DOHH2 (cell line): ENCODE data around the gene ATP1A1.
A peak's percentile ranks its signal among the peaks of the same experiment; 100 is the strongest.

Experiments used
- H3F3A ChIP-seq: fragments of 200-600 bp; sonication (generic), shearing (Covaris generic); 2 replicates; pipeline ENCODE4 v1.6.0; 2016; ENCODE audit warnings: antibody characterized with exemption, mild to moderate bottlenecking; ENCODE audit not compliant: control insufficient read depth, insufficient read depth
- H3K27ac ChIP-seq: fragments of 200-600 bp; sonication (generic); 2 replicates; pipeline ENCODE4 v1.5.1; 2014; ENCODE audit warnings: low read depth, mild to moderate bottlenecking, low read length, moderate library complexity
- H3K27me3 ChIP-seq: fragments of 200-600 bp; sonication (generic); 2 replicates; pipeline ENCODE4 v1.6.1; 2014; ENCODE audit warnings: mild to moderate bottlenecking, low read length, mixed read lengths; ENCODE audit not compliant: control insufficient read depth
- H3K36me3 ChIP-seq: fragments of 200-600 bp; sonication (generic); 2 replicates; pipeline ENCODE4 v1.6.1; 2014; ENCODE audit warnings: mild to moderate bottlenecking, low read length, moderate library complexity, mixed read lengths; ENCODE audit not compliant: control insufficient read depth
- H3K4me1 ChIP-seq: fragments of 200-600 bp; sonication (generic); 2 replicates; pipeline ENCODE4 v1.6.1; 2014; ENCODE audit warnings: mild to moderate bottlenecking, low read length, mixed read lengths; ENCODE audit not compliant: control insufficient read depth
- H3K4me2 ChIP-seq: fragments of 200-600 bp; sonication (generic); 2 replicates; pipeline ENCODE4 v1.6.0; 2014; ENCODE audit warnings: mild to moderate bottlenecking, low read length, moderate library complexity
- H3K4me3 ChIP-seq: fragments of 200-600 bp; sonication (generic); 2 replicates; pipeline ENCODE4 v1.5.1; 2014; ENCODE audit warnings: mild to moderate bottlenecking, low read length, mixed read lengths
- H3K79me2 ChIP-seq: fragments of 200-600 bp; sonication (generic); 2 replicates; pipeline ENCODE4 v1.6.1; 2014; ENCODE audit warnings: mild to moderate bottlenecking, low read length, mixed read lengths; ENCODE audit not compliant: control insufficient read depth
- H3K9me2 ChIP-seq: fragments of 200-600 bp; sonication (generic); replicated peaks from 2 replicates; pipeline ENCODE4 v1.6.1; 2014; ENCODE audit warnings: mild to moderate bottlenecking, low read length, mixed read lengths; ENCODE audit not compliant: control insufficient read depth
- H3K9me3 ChIP-seq: fragments of 200-600 bp; sonication (generic); 2 replicates; pipeline ENCODE4 v1.6.1; 2014; ENCODE audit warnings: antibody characterized with exemption, low read length, mixed read lengths; ENCODE audit not compliant: control insufficient read depth, insufficient read depth
- H4K20me1 ChIP-seq: fragments of 200-600 bp; sonication (generic); 2 replicates; pipeline ENCODE4 v1.6.0; 2014; ENCODE audit warnings: low read depth, mild to moderate bottlenecking, antibody characterized with exemption, low read length, moderate library complexity; ENCODE audit not compliant: control insufficient read depth, insufficient read depth
- CTCF ChIP-seq: fragments of 200-600 bp; sonication (generic); IDR thresholded peaks from one replicate; pipeline ENCODE4 v1.5.1; 2014; ENCODE audit warnings: antibody characterized with exemption, mild to moderate bottlenecking, low read depth, low read length; ENCODE audit not compliant: poor library complexity, severe bottlenecking
- EZH2phosphoT487 ChIP-seq: fragments of 200-600 bp; sonication (generic); IDR thresholded peaks from 2 replicates; pipeline ENCODE4 v1.6.1; 2017; ENCODE audit warnings: borderline replicate concordance, mild to moderate bottlenecking, antibody characterized with exemption, low read length, moderate library complexity, mixed read lengths

Gene ATP1A1

GRCh38 chr1:116371752-116372151 is 1.3 kb upstream of the ATP1A1 start:
- Histone ChIP-seq H3K27ac (no peak overlapping the region), H4K20me1 (peaks cover 19% of the 10 kb centered on the region), H3K9me3 (no peaks in the 10 kb centered on the region), H3F3A (peaks cover 3% of the 10 kb centered on the region), H3K4me1 (peaks cover 33% of the 10 kb centered on the region), H3K4me2 (peak overlapping the region; percentile 91), H3K9me2 (no peaks in the 10 kb centered on the region), H3K36me3 (peaks cover 27% of the 10 kb centered on the region), H3K4me3 (peak overlapping the region; percentile 79; the same call in 1 of the 2 replicates), H3K27me3 (peaks cover 5% of the 10 kb centered on the region; the same call in 1 of the 2 replicates), H3K79me2 (peaks cover 35% of the 10 kb centered on the region)
- no peak for TF ChIP-seq EZH2phosphoT487

- no peak for TF ChIP-seq CTCF
- TF ChIP-seq EZH2phosphoT487, result no peak
- H3K36me3 ChIP-seq, result peaks cover 28% of the 10 kb centered on the region
- H3K27ac ChIP-seq, result no peak overlapping the region
- peaks cover 40% of the 10 kb centered on the region for H3K79me2 ChIP-seq
- peaks cover 38% of the 10 kb centered on the region for H3K4me1 ChIP-seq
- peaks cover 22% of the 10 kb centered on the region for H4K20me1 ChIP-seq
- no peaks in the 10 kb centered on the region for H3K9me3 ChIP-seq
- no peaks in the 10 kb centered on the region for H3K9me2 ChIP-seq
- H3K4me2 ChIP-seq, result peak overlapping the region; percentile 91
- H3F3A ChIP-seq, result peaks cover 8% of the 10 kb centered on the region
- H3K4me3 ChIP-seq, result peak overlapping the region; percentile 79
- peaks cover 5% of the 10 kb centered on the region; the same call in 1 of the 2 replicates for H3K27me3 ChIP-seq
Observed at GRCh38 chr1:116372191-116372590, 853 bp upstream of the ATP1A1 start.

GRCh38 chr1:116373431-116374352 is 648 bp downstream of the ATP1A1 start:
- peaks cover 53% of the 10 kb centered on the region for H3K4me1 ChIP-seq
- no peaks in the 10 kb centered on the region for H3K9me2 ChIP-seq
- peaks cover 5% of the 10 kb centered on the region; the same call in 1 of the 2 replicates for H3K27me3 ChIP-seq
- peaks cover 32% of the 10 kb centered on the region for H4K20me1 ChIP-seq
- peaks cover 43% of the 10 kb centered on the region for H3K36me3 ChIP-seq
- H3K27ac ChIP-seq, result peak overlapping the region; percentile 64
- H3K4me2 ChIP-seq, result peak overlapping the region; percentile 69
- no peaks in the 10 kb centered on the region for H3K9me3 ChIP-seq
- H3F3A ChIP-seq, result peaks cover 11% of the 10 kb centered on the region
- TF ChIP-seq CTCF, result no peak
- TF ChIP-seq EZH2phosphoT487, result no peak
- peaks cover 55% of the 10 kb centered on the region for H3K79me2 ChIP-seq
- H3K4me3 ChIP-seq, result peak overlapping the region; percentile 79
